Muscle layer of duodenum (tissue), 2 donors: Measurements from ENCODE around the gene SNAP29.
"Not testable (repeated sequence)": the region's sequence is repeated elsewhere in the genome, so short reads cannot be mapped to it uniquely, and the experiment has no call there.

Experiments used
- H3K27ac ChIP-seq: one replicate; pipeline ENCODE4 v1.7.0; 2013; ENCODE audit warnings: mild to moderate bottlenecking, low read length
- H3K27me3 ChIP-seq: one replicate; pipeline ENCODE4 v1.7.0; 2013; ENCODE audit warnings: low read depth, mild to moderate bottlenecking, control low read depth, low read length
- H3K36me3 ChIP-seq, 2 donors: one replicate each; pipeline ENCODE4 v1.7.0; 2013; ENCODE audit warnings: low read length in 2 of 2, control low read depth in 1 of 2, mild to moderate bottlenecking in 1 of 2; ENCODE audit not compliant: insufficient read depth in 2 of 2, control insufficient read depth in 1 of 2
- H3K4me1 ChIP-seq, 2 donors: one replicate each; pipeline ENCODE4 v1.7.0; 2013; ENCODE audit warnings: low read length in 2 of 2, mild to moderate bottlenecking in 2 of 2, control low read depth in 1 of 2, moderate library complexity in 1 of 2; ENCODE audit not compliant: insufficient read depth in 2 of 2, control insufficient read depth in 1 of 2
- H3K4me3 ChIP-seq, 2 donors: one replicate each; pipeline ENCODE4 v1.7.0; 2013; ENCODE audit warnings: low read length in 2 of 2, low read depth in 1 of 2, mild to moderate bottlenecking in 1 of 2
- H3K9me3 ChIP-seq, 2 donors: one replicate each; pipeline ENCODE4 v1.7.0; 2013; ENCODE audit warnings: low read length in 2 of 2, control low read depth in 1 of 2, mild to moderate bottlenecking in 1 of 2; ENCODE audit not compliant: control insufficient read depth in 1 of 2
- donor health status: healthy.

The SNAP29 gene

DNA sequence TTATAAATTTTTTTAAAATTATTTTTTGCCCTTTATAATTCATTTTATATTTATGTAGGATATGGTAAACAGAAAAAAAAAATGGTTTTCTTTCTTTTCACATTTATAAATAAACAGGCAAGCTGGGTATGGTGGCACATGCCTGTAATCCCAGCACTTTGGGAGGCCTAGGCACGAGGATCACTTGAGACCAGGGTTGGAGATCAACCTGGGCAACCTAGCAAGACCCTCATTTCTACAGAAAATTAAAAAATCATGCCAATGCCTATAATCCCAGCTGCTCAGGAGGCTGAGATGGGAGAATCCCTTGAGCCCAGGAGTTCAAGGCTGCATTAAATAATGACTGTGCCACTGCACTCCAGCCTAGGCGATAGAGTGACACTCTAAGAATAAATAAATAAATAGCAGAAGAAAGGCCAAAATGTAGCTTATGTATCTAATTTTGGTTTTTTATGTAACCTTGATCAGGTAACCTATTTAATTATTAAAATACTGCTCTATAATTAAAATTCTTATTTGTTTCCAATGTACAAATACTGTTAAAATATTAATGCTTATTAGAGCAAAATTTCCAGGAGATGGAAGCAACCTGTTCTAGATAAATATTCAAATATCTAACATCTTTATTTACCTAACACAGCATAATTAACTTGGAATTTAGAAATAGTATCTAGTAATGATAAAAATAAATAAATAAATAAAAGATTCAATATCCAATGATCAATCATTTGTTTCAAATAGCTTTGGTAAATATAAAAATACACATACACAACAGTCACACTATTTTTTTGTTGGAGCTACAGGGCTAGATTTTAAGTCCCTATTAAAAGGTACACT lies 21.6 kb upstream of the SNAP29 start:
- no peak overlapping the region for H3K4me3 ChIP-seq

DNA sequence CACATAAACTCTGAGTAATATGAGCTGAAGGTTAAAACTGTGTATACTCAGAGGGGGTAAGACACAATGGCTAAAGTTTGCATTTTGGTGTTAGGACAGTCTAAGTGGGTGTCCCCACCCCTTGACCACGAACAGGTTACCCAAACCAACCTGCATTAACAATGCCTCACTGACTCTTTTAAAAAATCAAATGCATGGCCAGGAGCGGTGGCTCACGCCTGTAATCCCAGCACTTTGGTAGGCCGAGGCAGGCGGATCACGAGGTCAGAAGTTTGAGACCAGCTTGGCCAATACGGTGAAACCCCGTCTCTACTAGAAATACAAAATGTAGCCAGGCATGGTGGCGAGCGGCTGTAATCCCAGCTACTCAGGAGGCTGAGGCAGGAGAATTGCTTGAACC lies 19.5 kb upstream of the SNAP29 start:
- not testable (repeated sequence) for H3K9me3 ChIP-seq, H3K36me3 ChIP-seq, H3K27me3 ChIP-seq, H3K27ac ChIP-seq, H3K4me3 ChIP-seq
- H3K4me1 ChIP-seq, result peaks cover 0 to 12% of the 10 kb centered on the region in 2 donors

More for the DNA sequence above, 21.6 kb upstream of the SNAP29 start:
- Histone ChIP-seq H3K4me1 (peaks cover 0 to 15% of the 10 kb centered on the region in 2 donors), H3K9me3 (no peaks in the 10 kb centered on the region), H3K27ac (no peak overlapping the region), H3K27me3 (no peaks in the 10 kb centered on the region), H3K36me3 (peaks cover 12 to 14% of the 10 kb centered on the region in 2 donors)

DNA sequence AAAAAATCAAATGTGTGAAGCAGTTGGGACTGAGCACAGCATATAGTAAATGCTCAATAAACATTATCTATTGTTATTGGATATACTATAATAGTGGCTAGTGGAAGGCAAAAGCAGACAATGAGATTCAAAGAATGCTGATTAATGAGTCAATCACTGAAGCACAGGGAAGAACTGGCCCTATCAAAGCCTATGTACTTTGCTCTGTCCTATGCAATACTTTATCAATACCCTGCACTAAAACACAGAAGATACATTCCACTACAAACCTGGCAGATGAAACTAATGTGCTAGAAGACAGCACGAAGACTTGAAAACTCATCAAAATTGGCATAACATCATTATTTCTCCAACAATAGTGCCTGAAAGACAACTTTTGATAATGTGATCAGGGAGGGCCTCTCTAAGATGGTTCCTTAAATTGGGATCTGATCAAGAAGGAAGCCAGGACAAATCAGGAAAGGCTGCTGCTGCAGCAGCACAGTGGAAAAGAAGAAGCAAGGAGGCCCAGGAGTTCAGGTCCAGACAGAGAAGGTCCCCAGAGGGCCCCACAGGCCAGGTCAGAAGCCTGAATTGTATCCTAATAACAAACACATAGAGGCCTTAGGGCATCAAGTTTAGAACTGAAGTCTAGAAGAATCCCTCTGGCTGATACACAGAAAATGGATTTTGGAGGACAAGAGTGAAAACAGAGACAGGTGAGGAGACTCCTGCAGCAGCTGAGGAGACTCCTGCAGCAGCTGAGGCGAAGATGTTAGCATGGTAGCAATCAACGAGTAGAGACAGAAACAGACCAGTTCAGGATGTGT lies 18.8 kb upstream of the SNAP29 start:
- H3K9me3 ChIP-seq, result no peaks in the 10 kb centered on the region
- no peak overlapping the region for H3K27ac ChIP-seq

DNA sequence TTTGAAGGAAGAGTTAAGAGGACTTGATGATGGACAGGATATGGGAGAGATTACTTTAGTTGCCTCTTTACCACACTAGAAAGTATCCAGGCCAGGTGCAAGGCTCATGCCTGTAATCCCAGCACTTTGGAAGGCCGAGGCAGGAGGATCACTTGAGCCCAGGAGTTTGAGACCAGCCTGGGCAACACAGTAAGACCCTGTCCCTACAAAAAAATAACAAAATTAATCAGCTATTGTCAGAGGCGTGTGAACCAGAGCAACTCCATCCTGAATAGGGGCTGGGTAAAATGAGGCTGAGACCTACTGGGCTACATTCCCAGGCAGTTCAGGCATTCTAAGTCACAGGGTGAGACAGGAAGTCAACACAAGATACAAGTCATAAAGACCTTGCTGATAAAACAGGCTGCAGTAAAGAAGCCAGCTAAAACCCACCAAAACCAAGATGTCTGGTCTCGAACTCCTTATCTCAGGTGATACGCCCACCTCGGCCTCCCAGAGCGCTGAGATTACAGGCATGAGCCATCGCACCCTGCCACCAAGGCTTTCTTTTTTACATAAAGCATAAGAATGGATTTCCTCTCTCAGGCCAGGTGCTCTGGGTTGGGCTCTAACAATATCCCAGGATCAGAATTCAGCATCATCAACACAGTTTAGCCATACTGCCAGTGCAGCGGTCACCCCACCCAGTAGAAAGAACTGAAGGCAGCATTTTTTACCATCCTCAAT lies 18.0 kb upstream of the SNAP29 start:
- H3K27ac ChIP-seq, result no peak overlapping the region
- H3K9me3 ChIP-seq, result no peaks in the 10 kb centered on the region
- peaks cover 0 to 6% of the 10 kb centered on the region in 2 donors for H3K4me1 ChIP-seq
- H3K36me3 ChIP-seq, result no peaks in the 10 kb centered on the region
- no peaks in the 10 kb centered on the region for H3K27me3 ChIP-seq
- H3K4me3 ChIP-seq, result no peak overlapping the region

More for the DNA sequence above, 18.8 kb upstream of the SNAP29 start:
- no peak overlapping the region for H3K4me3 ChIP-seq
- H3K4me1 ChIP-seq, result peaks cover 0 to 7% of the 10 kb centered on the region in 2 donors
- H3K27me3 ChIP-seq, result no peaks in the 10 kb centered on the region
- no peaks in the 10 kb centered on the region for H3K36me3 ChIP-seq

DNA sequence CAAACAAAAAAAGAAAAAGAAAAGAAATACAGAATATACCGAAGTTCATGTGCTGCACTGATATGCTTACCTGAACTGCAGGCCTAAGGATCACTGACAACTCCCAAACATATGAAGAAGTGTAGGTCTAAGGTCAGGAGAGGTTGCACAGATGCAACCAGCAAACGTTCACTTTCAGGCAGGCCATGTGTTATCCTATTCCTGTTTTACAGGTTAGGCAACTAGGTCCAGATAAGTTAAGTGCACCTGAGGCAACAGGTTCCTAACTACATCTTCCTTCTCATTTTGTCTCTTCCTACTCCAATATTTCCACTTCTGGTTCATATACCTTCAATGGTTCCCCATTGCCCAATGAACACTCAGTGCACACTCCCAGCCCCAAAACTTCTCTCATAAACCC lies 15.3 kb upstream of the SNAP29 start:
- H3K27me3 ChIP-seq, result no peaks in the 10 kb centered on the region
- H3K36me3 ChIP-seq, result no peaks in the 10 kb centered on the region
- no peak overlapping the region for H3K4me3 ChIP-seq
- H3K4me1 ChIP-seq, result no peaks in the 10 kb centered on the region
- H3K27ac ChIP-seq, result no peak overlapping the region
- H3K9me3 ChIP-seq, result no peaks in the 10 kb centered on the region

DNA sequence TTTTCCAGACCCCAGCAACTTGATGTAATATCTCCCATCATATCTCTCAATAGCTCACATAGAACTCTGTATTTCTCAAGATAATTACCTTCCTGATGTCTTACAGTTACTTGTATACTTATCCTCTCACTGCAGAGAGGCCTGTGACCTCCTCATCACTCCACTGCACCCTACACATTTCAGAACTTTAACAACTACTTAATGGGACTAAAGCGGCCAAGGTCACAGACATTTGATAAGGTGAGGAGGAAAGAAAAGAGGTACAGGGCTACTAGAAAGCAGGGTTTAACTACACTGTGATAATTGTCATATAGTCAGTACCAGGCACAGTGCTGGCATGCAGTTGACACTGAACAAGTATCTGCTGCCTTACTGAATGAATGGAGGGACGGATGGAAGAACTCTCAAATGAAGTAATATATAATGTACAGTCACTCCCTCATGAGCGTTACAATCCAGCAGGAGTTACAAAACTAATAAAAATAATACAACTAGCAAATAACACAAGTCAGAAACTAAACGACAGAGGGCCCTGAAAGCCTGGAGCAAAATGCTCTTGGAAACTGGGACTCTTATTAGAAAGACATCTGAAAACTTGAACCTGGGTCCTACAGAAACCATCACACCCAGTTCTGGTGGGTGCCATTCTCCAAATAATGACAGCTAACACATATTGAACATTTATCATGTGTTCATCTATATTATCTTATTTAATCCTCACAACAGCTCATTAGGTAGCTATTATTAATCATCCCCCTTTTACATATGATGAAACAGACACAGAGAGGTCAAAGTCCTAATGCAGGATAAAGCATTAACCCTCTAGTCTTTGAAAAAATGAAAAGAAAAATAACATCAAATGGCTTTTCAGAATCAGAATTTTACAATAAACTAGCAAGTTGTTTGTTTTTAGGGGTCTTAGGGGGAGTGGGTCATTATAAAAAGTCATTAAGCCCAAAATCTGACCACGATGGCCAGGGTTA lies 14.5 kb upstream of the SNAP29 start:
- H3K9me3 ChIP-seq, result no peaks in the 10 kb centered on the region

DNA sequence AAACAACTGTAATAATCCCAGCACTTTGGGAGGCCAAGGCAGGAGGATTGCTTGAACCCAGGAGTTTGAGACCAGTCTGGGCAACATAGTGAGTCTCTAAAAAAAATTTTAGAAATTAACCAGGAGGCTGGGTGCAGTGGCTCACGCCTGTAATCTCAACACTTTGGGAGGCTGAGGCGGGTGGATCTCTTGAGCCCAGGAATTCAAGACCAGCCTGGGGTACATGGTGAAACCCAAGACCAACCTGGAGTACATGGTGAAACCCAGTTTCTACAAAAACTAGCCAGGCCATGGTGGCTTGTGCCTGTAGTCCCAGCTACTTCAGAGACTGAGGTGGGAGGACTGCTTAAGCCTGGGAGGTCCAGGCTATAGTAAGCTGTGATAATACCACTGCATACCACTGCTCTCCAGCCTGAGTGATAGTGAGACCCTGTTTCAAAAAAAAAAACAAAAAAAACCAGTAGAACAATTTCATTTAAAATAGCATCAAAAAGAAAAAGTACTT lies 11.4 kb upstream of the SNAP29 start:
- H3K9me3 ChIP-seq, result no peaks in the 10 kb centered on the region
- no peaks in the 10 kb centered on the region for H3K36me3 ChIP-seq
- no peaks in the 10 kb centered on the region for H3K27me3 ChIP-seq
- H3K4me3 ChIP-seq, result no peak overlapping the region
- no peaks in the 10 kb centered on the region for H3K4me1 ChIP-seq
- H3K27ac ChIP-seq, result no peak overlapping the region

More for the DNA sequence above, 14.5 kb upstream of the SNAP29 start:
- no peak overlapping the region for H3K4me3 ChIP-seq
- H3K36me3 ChIP-seq, result no peaks in the 10 kb centered on the region
- no peaks in the 10 kb centered on the region for H3K4me1 ChIP-seq
- no peaks in the 10 kb centered on the region for H3K27me3 ChIP-seq
- H3K27ac ChIP-seq, result no peak overlapping the region

DNA sequence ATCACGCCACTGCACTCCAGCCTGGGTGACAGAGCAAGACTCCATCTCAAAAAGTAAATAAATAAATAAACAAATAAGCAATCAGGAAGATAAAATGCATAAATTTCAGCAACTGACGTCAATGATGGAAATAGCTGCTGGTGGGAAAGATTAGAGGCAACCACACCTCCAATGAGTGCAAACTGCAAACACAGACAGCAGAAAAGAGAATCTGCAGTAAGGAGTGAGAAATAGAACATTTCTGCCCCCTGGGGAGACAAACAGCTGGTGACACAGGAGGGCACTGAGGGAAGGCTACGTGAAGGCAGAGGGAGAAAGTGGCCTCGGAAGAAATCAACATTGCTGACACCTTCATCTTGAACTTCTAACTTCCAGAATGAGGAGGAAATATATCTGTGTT lies 6.7 kb upstream of the SNAP29 start:
- no peaks in the 10 kb centered on the region for H3K36me3 ChIP-seq
- H3K9me3 ChIP-seq, result no peaks in the 10 kb centered on the region
- H3K4me3 ChIP-seq, result no peak overlapping the region
- no peak overlapping the region for H3K27ac ChIP-seq
- no peaks in the 10 kb centered on the region for H3K27me3 ChIP-seq
- peaks cover 5 to 17% of the 10 kb centered on the region in 2 donors for H3K4me1 ChIP-seq

DNA sequence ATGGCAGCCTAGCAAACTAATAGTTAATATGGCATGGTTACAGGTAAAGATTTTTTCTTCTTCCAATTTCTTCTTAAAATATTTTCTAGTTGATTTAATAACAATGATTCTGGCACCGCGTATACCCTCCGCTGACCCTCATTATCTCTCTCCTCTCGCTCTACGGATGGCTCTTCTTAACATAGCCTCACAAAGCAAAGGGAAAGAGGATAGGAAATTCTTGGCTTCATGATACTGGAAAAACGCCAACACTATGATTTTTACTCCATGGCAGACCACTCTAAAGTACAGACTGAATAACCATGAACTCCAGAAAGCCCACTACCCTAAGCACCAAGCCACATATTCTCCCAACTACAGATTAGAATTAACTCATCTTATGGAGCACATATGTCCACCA lies 6.3 kb upstream of the SNAP29 start:
- Histone ChIP-seq H3K4me1 (peaks cover 9 to 22% of the 10 kb centered on the region in 2 donors), H3K4me3 (no peak overlapping the region)

DNA sequence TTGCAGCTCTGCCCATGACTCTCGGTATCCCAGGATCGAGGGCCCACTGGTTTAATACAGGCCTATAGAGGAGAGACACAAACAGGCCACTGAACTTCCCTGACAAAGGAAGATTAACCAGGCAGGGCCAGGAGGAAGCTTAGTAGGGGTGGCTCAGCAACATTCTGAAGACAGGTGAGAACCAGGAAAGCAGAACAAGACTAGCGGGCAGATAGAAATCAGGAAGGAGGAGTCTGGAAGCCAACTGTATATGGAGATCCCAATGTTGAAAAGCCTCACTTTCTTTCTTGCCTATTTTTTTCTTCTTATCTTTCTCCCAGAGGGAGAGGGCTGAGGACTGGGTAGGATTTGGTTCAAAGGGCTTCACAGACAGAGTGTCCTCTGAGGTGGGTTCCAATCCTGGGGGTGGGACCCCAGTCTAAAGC lies 5.6 kb upstream of the SNAP29 start:
- Histone ChIP-seq H3K36me3 (no peaks in the 10 kb centered on the region), H3K4me1 (peaks cover 11 to 25% of the 10 kb centered on the region in 2 donors), H3K27me3 (no peaks in the 10 kb centered on the region), H3K9me3 (no peaks in the 10 kb centered on the region), H3K27ac (no peak overlapping the region), H3K4me3 (no peak overlapping the region)

More for the DNA sequence above, 6.3 kb upstream of the SNAP29 start:
- H3K27me3 ChIP-seq, result no peaks in the 10 kb centered on the region
- no peaks in the 10 kb centered on the region for H3K36me3 ChIP-seq
- no peak overlapping the region for H3K27ac ChIP-seq
- H3K9me3 ChIP-seq, result no peaks in the 10 kb centered on the region
